GM12872 (cell line): ENCODE data around the gene ADAMTS12.

ENCODE experiments used
- TF ChIP-seq, protein P1 (sequence below): IDR thresholded peaks from 3 replicates; pipeline ENCODE4 v1.5.1; 2011; ENCODE audit warnings: low read depth, mild to moderate bottlenecking, low read length, moderate library complexity; ENCODE audit not compliant: insufficient read depth

The ADAMTS12 gene

GRCh38 chr5:33641744-33642505 is 249.9 kb downstream of the ADAMTS12 start:
- TF ChIP-seq, protein P1, sequence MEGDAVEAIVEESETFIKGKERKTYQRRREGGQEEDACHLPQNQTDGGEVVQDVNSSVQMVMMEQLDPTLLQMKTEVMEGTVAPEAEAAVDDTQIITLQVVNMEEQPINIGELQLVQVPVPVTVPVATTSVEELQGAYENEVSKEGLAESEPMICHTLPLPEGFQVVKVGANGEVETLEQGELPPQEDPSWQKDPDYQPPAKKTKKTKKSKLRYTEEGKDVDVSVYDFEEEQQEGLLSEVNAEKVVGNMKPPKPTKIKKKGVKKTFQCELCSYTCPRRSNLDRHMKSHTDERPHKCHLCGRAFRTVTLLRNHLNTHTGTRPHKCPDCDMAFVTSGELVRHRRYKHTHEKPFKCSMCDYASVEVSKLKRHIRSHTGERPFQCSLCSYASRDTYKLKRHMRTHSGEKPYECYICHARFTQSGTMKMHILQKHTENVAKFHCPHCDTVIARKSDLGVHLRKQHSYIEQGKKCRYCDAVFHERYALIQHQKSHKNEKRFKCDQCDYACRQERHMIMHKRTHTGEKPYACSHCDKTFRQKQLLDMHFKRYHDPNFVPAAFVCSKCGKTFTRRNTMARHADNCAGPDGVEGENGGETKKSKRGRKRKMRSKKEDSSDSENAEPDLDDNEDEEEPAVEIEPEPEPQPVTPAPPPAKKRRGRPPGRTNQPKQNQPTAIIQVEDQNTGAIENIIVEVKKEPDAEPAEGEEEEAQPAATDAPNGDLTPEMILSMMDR, result no peak

DNA sequence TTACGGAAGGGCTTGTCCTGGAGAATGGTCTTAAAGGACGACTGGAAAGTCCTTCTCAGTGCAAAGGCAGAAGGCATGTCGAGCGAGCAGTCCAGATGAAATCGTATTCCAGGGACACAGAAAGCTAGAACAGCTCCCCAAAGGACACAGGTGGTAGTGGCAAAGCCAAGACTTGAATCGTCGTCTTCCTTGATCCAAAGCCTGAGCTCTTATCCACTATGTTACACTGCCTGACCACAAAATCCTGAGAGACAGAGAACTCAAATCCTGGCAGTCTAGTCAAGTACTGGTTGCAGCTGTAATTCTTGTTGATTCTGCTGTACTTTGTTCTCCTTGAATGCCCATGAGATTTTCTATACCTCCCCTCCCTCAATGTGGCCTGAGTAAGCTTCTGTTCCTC is 252.3 kb downstream of the ADAMTS12 start:
- TF ChIP-seq, protein P1, result no peak

DNA sequence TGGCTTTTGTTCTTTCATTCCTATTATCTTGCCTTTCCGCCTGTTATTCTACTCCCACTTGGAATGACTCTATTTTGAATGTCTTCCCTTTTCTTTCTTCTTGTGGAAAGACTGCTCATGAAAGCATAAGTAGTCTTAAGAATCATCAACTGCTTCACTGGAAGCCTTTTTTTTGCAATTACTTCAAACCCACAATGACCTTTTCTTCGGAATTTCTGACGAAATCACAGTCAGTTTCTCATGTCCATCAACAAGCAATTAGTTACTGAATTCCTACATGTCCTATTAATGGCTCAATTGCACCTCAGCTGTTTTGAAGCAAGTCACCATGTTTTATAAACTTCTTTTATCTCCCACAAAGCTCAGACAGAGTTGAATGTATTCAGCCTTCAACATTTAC is 254.8 kb downstream of the ADAMTS12 start:
- TF ChIP-seq, protein P1, result no peak

DNA sequence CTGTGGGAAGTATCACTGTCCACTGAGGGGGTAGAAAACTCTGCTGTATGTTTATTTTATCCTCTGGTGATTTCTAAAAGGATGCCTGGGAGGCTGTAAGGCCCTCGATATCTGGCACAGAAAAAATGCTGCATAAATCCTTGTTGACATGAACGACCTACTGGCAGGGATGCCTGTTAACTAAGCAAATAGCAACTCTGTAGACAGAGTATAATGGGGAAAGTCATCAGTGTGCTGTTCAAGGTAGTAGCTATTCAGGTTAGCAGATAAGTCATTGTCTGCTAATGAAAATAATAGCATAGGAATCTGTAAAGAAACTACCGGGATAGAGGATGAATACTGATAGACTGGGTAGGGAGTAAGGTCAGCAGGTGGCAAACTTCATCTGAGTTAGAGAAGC is 256.2 kb downstream of the ADAMTS12 start:
- TF ChIP-seq, protein P1, result no peak

- TF ChIP-seq, protein P1, result no peak
Observed at GRCh38 chr5:33633699-33634098, 258.1 kb downstream of the ADAMTS12 start.

GRCh38 chr5:33631786-33632185 is 260.0 kb downstream of the ADAMTS12 start:
- TF ChIP-seq, protein P1, result no peak

- TF ChIP-seq, protein P1, result no peak
Observed at GRCh38 chr5:33631139-33631538, 260.7 kb downstream of the ADAMTS12 start.

DNA sequence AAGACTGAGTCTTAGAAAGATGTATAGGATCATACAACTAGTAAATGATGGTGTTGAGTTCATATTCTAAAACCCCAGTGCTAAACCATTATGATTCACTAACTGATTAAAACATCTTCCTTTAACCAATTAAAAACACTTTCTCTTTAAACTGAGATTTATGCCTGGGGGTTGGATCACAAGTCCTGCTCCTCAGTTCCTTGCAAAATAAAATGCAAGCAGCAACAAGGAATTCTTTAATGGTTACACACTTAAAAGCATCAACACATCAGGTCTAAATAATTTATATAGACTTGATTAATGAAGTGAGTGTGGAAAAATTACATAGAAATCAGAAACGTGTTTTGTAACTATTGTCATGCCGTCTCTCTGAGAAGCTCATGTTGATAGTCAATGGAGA is 261.8 kb downstream of the ADAMTS12 start:
- TF ChIP-seq, protein P1, result no peak
